ENCODE data around the gene OTUB2. TPM values are rescaled to one million over a fixed set of nuclear protein-coding genes. Genes with fewer than 3 reads are reported as not detected.

OTUB2 gene
- total RNA-seq, result 0.85 and 0.92 TPM in 2 replicates

GRCh38 chr14:94026173-94026888, at the start of gene OTUB2:
OTUB2 (plus strand) TSS chr14:94026340; CDS start chr14:94026538, 198 bp downstream.

GRCh38 chr14:93976477-93977057, 49.6 kb upstream of the OTUB2 start, which contains the start of gene ASB2:
ASB2 (minus strand) TSS chr14:93976570; CDS start chr14:93964539, 12,031 bp downstream.

GRCh38 chr14:93997082-93997481, 29.1 kb upstream of the OTUB2 start, which contains the start of gene CCDC197:
CCDC197 (plus strand) TSS chr14:93997301; CDS start chr14:93998132, 831 bp downstream.

GRCh38 chr14:94080621-94081385, 54.7 kb downstream of the OTUB2 start, which contains the start of the genes DDX24 and IFI27L1:
DDX24 (minus strand) TSS chr14:94081202; CDS start chr14:94079742, 1,460 bp downstream.
IFI27L1 (plus strand) TSS chr14:94081310; CDS start chr14:94096938, 15,628 bp downstream.

Other genes starting within 250 kb of the OTUB2 start
- not detected in 2 replicates for gene PRIMA1, start 237.9 kb upstream of the OTUB2 start, total RNA-seq
- gene FAM181A, start 99.0 kb upstream of the OTUB2 start, total RNA-seq, result not detected in 2 replicates
- gene ASB2, start 49.8 kb upstream of the OTUB2 start, total RNA-seq, result 0.28 and 0.55 TPM in 2 replicates
- gene CCDC197, start 29.0 kb upstream of the OTUB2 start, total RNA-seq, result not detected in 2 replicates
- 97.8 and 132 TPM in 2 replicates for gene DDX24, start 54.9 kb downstream of the OTUB2 start, total RNA-seq
- gene IFI27L1, start 55.0 kb downstream of the OTUB2 start, total RNA-seq, result 15.9 and 17.7 TPM in 2 replicates
- gene IFI27, start 84.4 kb downstream of the OTUB2 start, total RNA-seq, result 14.3 and 16.4 TPM in 2 replicates
- gene IFI27L2, start 103.3 kb downstream of the OTUB2 start, total RNA-seq, result 223 and 280 TPM in 2 replicates
- gene PPP4R4, start 148.0 kb downstream of the OTUB2 start, total RNA-seq, result 1.7 and 4.1 TPM in 2 replicates

Measured in smooth muscle cell of bladder (primary cell).